Activated CD8-positive, alpha-beta T cell treated with anti-CD3 and anti-CD28 coated beads for 36 hours (primary cell): ENCODE results near the gene METTL25B. TPM values are rescaled to one million over a fixed set of nuclear protein-coding genes. Genes with fewer than 3 reads are reported as not detected.

Source experiments
- ATAC-seq: fragments of 200-7000 bp; cut with Tn5 transposase; one replicate; pipeline ENCODE4 v1.10.0; 2021; ENCODE audit warnings: mild to moderate bottlenecking, moderate library complexity
- CTCF ChIA-PET: fragments of 350-600 bp; sonication (Branson Sonifier 250); formaldehyde crosslinking; loops from one replicate; lab custom pipeline; 2021; ENCODE audit warnings: antibody characterized with exemption; lab: Charles Lee
- POLR2A ChIA-PET: fragments of 350-600 bp; sonication (Branson Sonifier 250); formaldehyde crosslinking; loops from one replicate; lab custom pipeline; 2021; ENCODE audit warnings: antibody characterized with exemption; lab: Charles Lee
- DNase-seq: peaks from one replicate; pipeline ENCODE4 v3.0.0-alpha.2; 2020
- H3K27ac Mint-ChIP-seq: one replicate; pipeline ENCODE4 v1.8.0; 2021; ENCODE audit warnings: mild to moderate bottlenecking, mixed read lengths
- H3K27me3 Mint-ChIP-seq: one replicate; pipeline ENCODE4 v1.8.0; 2021; ENCODE audit warnings: mixed read lengths
- H3K36me3 Mint-ChIP-seq: one replicate; pipeline ENCODE4 v1.8.0; 2021; ENCODE audit warnings: low read depth, mixed read lengths
- H3K4me1 Mint-ChIP-seq: one replicate; pipeline ENCODE4 v1.8.0; 2021; ENCODE audit warnings: low read depth, mixed read lengths
- H3K4me3 Mint-ChIP-seq: one replicate; pipeline ENCODE4 v1.8.0; 2021; ENCODE audit warnings: mild to moderate bottlenecking, moderate library complexity, mixed read lengths
- H3K9me3 Mint-ChIP-seq: one replicate; pipeline ENCODE4 v1.8.0; 2021; ENCODE audit warnings: mixed read lengths
- intact Hi-C: fragments of 100-400 bp; cut with micrococcal nuclease; formaldehyde crosslinking; loops from one replicate; pipeline ENCODE4 v1.10.0; 2022
- total RNA-seq, 2 experiments: library from RNA; stranded (reverse); gene quantifications; one replicate each; pipeline ENCODE4 v1.2.3, GENCODE V29; 2021
- TF ChIP-seq, protein P1 (sequence below): fragments of 200-600 bp; IDR thresholded peaks from one replicate; pipeline ENCODE4 v1.8.0; 2022; ENCODE audit warnings: antibody characterized with exemption, mild to moderate bottlenecking

The METTL25B gene
- total RNA-seq, 2 experiments from 2014 or later = 32.3 to 32.5 TPM

DNA sequence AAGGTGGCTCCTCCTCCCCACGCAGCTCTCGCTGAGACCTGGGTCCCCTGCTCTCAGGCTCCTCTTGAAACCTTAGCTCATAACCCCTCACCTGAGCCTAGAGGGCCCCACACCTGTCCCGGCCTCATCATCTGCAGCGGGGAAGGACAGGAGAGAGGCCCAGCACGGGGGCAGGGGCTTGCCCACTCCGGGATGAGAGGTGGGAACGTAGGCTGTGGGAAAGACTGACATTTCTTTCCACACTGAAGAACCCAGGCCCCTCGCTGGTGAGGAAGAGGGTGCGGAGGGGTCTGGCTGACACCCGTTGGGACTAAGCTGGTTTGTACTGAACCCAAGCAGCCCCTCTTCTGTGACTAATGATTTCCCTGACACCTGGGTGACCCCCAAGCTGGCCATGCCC is 37.1 kb upstream of the METTL25B start:
- Mint-ChIP-seq H3K4me1 (peaks cover 23% of the 10 kb centered on the region), H3K36me3 (no peaks in the 10 kb centered on the region), H3K9me3 (no peaks in the 10 kb centered on the region), H3K4me3 (no peak overlapping the region), H3K27me3 (peaks cover 54% of the 10 kb centered on the region), H3K27ac (no peak overlapping the region)
- ATAC-seq (no peak), DNase-seq (no peak)
- intact Hi-C loops = no loop called here
- TF ChIP-seq, protein P1, sequence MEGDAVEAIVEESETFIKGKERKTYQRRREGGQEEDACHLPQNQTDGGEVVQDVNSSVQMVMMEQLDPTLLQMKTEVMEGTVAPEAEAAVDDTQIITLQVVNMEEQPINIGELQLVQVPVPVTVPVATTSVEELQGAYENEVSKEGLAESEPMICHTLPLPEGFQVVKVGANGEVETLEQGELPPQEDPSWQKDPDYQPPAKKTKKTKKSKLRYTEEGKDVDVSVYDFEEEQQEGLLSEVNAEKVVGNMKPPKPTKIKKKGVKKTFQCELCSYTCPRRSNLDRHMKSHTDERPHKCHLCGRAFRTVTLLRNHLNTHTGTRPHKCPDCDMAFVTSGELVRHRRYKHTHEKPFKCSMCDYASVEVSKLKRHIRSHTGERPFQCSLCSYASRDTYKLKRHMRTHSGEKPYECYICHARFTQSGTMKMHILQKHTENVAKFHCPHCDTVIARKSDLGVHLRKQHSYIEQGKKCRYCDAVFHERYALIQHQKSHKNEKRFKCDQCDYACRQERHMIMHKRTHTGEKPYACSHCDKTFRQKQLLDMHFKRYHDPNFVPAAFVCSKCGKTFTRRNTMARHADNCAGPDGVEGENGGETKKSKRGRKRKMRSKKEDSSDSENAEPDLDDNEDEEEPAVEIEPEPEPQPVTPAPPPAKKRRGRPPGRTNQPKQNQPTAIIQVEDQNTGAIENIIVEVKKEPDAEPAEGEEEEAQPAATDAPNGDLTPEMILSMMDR = no peak
- ChIA-PET POLR2A (interaction anchor here (0.7 to 2.4 kb wide), 4 partner anchors 14 to 60 kb away, joined by 3 to 12 read pairs (median 4); partner anchors contain the start of genes CRABP2 and HDGF), CTCF (interaction anchor here (1.0 to 13.3 kb wide), 15 partner anchors 8 to 237 kb away, joined by 3 to 396 read pairs (median 22); partner anchors contain the start of genes CRABP2, ISG20L2, METTL25B and NES)

DNA sequence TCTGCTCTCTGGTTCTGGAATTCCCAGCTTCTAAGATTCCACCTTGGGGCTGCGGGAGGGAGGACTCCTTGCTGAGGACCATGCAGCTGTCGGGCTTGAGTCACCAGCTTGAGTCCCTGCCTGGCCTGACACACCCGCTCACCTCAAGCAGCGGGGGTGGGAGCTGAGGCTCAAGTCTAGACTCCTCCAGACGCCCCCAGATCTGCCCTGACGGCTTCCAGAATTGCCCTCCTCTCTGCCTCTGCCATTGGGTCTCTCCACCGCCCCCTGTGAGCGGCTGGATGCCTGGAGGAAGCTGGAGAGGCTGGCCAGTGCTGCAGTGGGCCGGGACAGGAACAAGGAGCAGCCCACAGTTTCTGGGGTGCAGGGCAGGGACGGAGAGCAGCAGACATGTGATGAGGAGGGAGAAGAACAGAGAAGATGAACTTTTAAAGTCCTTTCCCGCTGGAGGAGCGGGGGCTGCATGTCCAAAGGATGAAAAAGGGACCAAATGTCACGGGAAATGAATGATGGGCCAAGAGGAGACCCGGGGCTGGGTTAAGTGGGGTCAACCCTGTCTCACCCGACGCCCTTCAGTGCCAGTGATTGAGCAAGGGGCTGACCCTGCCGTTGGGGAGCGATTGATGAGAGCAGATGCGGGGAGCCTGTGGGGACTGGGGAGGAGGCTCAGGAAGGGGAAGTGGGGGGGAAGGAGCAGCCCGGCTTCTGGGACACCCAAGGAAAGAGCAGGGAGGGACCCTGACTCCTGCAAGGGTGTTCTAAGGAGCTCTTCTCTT is 36.4 kb upstream of the METTL25B start:
- Mint-ChIP-seq H3K36me3 (no peaks in the 10 kb centered on the region), H3K27me3 (peaks cover 57% of the 10 kb centered on the region), H3K27ac (no peak overlapping the region), H3K9me3 (no peaks in the 10 kb centered on the region), H3K4me3 (no peak overlapping the region), H3K4me1 (peaks cover 23% of the 10 kb centered on the region)
- TF ChIP-seq, protein P1 = no peak
- intact Hi-C loops = no loop called here
- DNase-seq (no peak), ATAC-seq (no peak)
- ChIA-PET CTCF (interaction anchor here (1.1 to 13.3 kb wide), 11 partner anchors 9 to 236 kb away, joined by 3 to 396 read pairs (median 48); partner anchors contain the start of genes CRABP2, INSRR, ISG20L2 and METTL25B), POLR2A (interaction anchor here (1.1 to 2.4 kb wide), 3 partner anchors 14 to 34 kb away, joined by 3 to 12 read pairs (median 4); partner anchors contain the start of gene CRABP2)

DNA sequence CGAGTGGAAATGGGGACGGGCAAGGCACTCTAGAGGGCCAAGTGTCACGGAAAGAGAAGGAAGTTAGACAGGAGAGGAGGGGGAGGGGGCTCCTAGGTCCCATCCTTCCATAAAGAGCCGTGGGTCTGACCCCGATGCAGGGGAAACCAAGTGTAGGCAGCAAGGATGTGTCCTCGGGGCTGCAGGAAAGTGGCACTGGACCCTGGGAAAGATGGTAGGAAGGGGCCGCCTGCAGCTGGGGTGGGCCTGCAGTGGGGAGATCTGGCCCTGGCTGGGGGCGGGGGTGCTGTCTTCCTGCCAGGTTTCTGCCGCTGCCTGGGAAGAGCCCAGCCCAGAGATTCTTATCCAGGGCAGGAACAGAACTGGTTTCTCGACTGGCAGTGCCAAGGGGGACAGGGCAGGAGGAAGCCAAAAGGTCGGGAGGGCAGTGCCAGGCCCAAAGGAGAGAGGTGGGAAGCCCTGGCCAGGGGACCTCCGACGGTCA is 35.8 kb upstream of the METTL25B start:
- TF ChIP-seq, protein P1 = no peak
- intact Hi-C loops = no loop called here
- POLR2A ChIA-PET = interaction anchor here (1.1 to 2.4 kb wide), 3 partner anchors 13 to 33 kb away, joined by 3 to 12 read pairs (median 4); partner anchors contain the start of gene CRABP2

DNA sequence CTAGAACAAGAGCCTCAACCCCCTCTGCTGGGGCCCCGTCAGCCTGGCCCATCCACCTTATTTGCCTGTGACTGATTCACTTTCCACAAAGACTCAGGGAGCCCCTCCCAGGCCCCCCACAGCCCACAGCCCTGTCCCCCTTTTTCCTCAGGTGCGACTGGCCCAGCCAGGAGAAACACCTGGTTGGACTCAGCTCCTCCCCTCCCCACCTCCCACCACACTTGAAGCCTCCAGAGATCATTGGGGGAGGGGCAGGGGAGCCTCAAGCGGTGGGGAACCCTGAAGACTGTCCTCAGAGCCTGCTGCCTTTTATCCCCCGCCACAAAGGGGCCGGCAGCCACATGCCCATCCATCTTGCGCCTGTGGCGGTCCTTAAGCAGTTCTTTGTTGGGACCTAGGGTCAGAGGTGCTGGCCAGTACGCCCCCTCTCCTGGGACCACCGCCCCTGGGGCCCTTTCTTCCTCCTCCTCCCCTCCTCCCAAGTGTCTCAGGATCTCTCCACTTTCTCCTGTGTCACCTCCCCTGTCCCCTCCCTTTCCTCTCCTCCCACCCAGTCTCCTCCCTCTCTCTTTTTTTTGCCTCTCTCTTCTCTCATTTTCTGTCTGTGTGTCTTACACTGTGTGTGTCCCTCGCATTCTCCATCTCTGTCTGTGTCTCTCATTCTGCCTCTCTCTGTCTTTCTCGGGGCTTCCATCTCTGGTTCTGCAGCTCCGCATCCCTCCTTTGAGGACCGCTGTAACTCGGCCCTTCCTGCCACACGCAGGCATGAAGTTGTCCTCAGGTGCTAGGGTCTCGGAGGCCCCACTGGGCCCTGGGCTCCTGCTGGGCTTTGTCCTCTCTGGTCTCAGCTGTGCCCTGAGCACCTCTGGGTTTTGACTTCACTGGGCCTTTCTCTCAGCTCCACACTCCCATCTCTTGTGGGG is 35.1 kb upstream of the METTL25B start:
- CTCF ChIA-PET = interaction anchor here (1.1 to 13.3 kb wide), 4 partner anchors 10 to 166 kb away, joined by 3 to 396 read pairs (median 138); partner anchors contain the start of genes CRABP2, INSRR, ISG20L2 and METTL25B
- TF ChIP-seq, protein P1 = no peak
- no peak for ATAC-seq
- no peaks in the 10 kb centered on the region for H3K36me3 Mint-ChIP-seq
- no peaks in the 10 kb centered on the region for H3K9me3 Mint-ChIP-seq
- intact Hi-C loops = no loop called here
- POLR2A ChIA-PET = interaction anchor here (1.1 kb wide), 1 partner anchor 13 kb away, joined by 3 read pairs; no protein-coding TSS in a partner anchor
- peaks cover 23% of the 10 kb centered on the region for H3K4me1 Mint-ChIP-seq
- H3K4me3 Mint-ChIP-seq = no peak overlapping the region
- H3K27me3 Mint-ChIP-seq = peaks cover 61% of the 10 kb centered on the region
- no peak overlapping the region for H3K27ac Mint-ChIP-seq
- DNase-seq = peak; percentile 41

More for the DNA sequence above, 35.8 kb upstream of the METTL25B start:
- no peaks in the 10 kb centered on the region for H3K9me3 Mint-ChIP-seq
- peaks cover 23% of the 10 kb centered on the region for H3K4me1 Mint-ChIP-seq
- H3K27ac Mint-ChIP-seq = no peak overlapping the region
- ATAC-seq = no peak
- no peak overlapping the region for H3K4me3 Mint-ChIP-seq
- no peaks in the 10 kb centered on the region for H3K36me3 Mint-ChIP-seq
- H3K27me3 Mint-ChIP-seq = peaks cover 60% of the 10 kb centered on the region
- DNase-seq = no peak
- CTCF ChIA-PET = interaction anchor here (1.1 to 13.3 kb wide), 7 partner anchors 10 to 199 kb away, joined by 3 to 396 read pairs (median 48); partner anchors contain the start of genes CRABP2, INSRR, ISG20L2 and METTL25B
